Karpas-422 (cell line): ENCODE data around the gene ALPI. TPM values are rescaled to one million over a fixed set of nuclear protein-coding genes. Genes with fewer than 3 reads are reported as not detected.

Experiments
- DNase-seq: peaks from one replicate; pipeline ENCODE4 v3.0.0-alpha.2; 2015
- H2AFZ ChIP-seq: fragments of 200-600 bp; sonication (generic); 2 replicates; pipeline ENCODE4 v1.6.1; 2014; ENCODE audit warnings: antibody characterized with exemption, low read length, mixed read lengths
- H3K27ac ChIP-seq: fragments of 200-600 bp; sonication (generic); 2 replicates; pipeline ENCODE4 v1.5.1; 2014; ENCODE audit warnings: mild to moderate bottlenecking, low read length, moderate library complexity
- H3K27me3 ChIP-seq: fragments of 200-600 bp; sonication (generic); 2 replicates; pipeline ENCODE4 v1.6.1; 2014; ENCODE audit warnings: low read length, mixed read lengths
- H3K36me3 ChIP-seq: fragments of 200-600 bp; sonication (generic); 2 replicates; pipeline ENCODE4 v1.6.1; 2014; ENCODE audit warnings: low read length, mixed read lengths; ENCODE audit not compliant: insufficient read depth
- H3K4me1 ChIP-seq: fragments of 200-600 bp; sonication (generic); 2 replicates; pipeline ENCODE4 v1.6.1; 2014; ENCODE audit warnings: mild to moderate bottlenecking, low read length, mixed read lengths
- H3K4me2 ChIP-seq: fragments of 200-600 bp; sonication (generic); 2 replicates; pipeline ENCODE4 v1.6.1; 2014; ENCODE audit warnings: low read length, low read depth, mild to moderate bottlenecking; ENCODE audit not compliant: poor library complexity, severe bottlenecking
- H3K4me3 ChIP-seq: fragments of 200-600 bp; sonication (generic); 2 replicates; pipeline ENCODE4 v1.5.1; 2014; ENCODE audit warnings: mild to moderate bottlenecking, antibody characterized with exemption, low read length, mixed read lengths
- H3K79me2 ChIP-seq: fragments of 200-600 bp; sonication (generic); 2 replicates; pipeline ENCODE4 v1.6.1; 2014; ENCODE audit warnings: mild to moderate bottlenecking, low read length, mixed read lengths
- H3K9ac ChIP-seq: fragments of 200-600 bp; sonication (generic); 2 replicates; pipeline ENCODE4 v1.6.0; 2014; ENCODE audit warnings: low read length
- H3K9me2 ChIP-seq: fragments of 200-600 bp; sonication (generic), shearing (Covaris generic); replicated peaks from 2 replicates; pipeline ENCODE4 v1.6.0; 2014; ENCODE audit warnings: mild to moderate bottlenecking, low read length, moderate library complexity; ENCODE audit not compliant: insufficient read depth
- H3K9me3 ChIP-seq: fragments of 300-700, 200-600 bp; sonication (generic); 2 replicates; pipeline ENCODE4 v1.6.1; 2014; ENCODE audit warnings: low read length, mixed read lengths
- H4K20me1 ChIP-seq: fragments of 200-600 bp; sonication (generic); 2 replicates; pipeline ENCODE4 v1.6.1; 2014; ENCODE audit warnings: mild to moderate bottlenecking, antibody characterized with exemption, low read length, low read depth; ENCODE audit not compliant: insufficient read depth
- total RNA-seq: library from RNA; depleted of rRNA; stranded (reverse); fragments of >200 nt; shearing (Covaris generic); gene quantifications from 2 replicates; pipeline ENCODE4 v1.2.3, GENCODE V29; 2014; ENCODE audit warnings: low replicate concordance

ALPI gene
- total RNA-seq, 1 experiment from 2014 or later = not detected

DNA sequence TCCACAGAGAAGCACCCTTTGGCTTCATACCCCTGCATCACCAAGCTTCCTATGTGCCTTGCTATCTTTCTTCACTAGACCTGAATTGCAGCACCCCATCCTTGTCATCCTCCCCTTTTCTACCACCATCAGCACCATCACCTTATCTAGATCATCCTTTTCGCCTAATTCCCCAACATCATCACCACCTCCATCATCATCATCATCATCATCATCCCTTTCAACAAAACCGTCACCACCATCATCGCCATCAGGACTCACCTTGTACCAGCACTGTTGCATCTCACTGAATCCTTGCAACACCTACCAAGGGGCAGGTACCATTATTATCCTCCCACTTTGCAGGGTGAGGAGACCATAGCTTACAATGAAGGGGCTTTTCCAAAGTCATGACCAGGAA lies 42.5 kb downstream of the ALPI start:
- H3K4me2 ChIP-seq = no peak overlapping the region
- no peak overlapping the region for H3K4me3 ChIP-seq
- H2AFZ ChIP-seq = no peak overlapping the region
- no peaks in the 10 kb centered on the region for H3K27me3 ChIP-seq
- H3K79me2 ChIP-seq = no peaks in the 10 kb centered on the region
- H4K20me1 ChIP-seq = no peaks in the 10 kb centered on the region
- peaks cover 7% of the 10 kb centered on the region for H3K4me1 ChIP-seq
- DNase-seq = no peak
- H3K36me3 ChIP-seq = no peaks in the 10 kb centered on the region
- H3K9me2 ChIP-seq = no peaks in the 10 kb centered on the region
- no peaks in the 10 kb centered on the region for H3K9me3 ChIP-seq
- no peak overlapping the region for H3K9ac ChIP-seq
- no peak overlapping the region for H3K27ac ChIP-seq

DNA sequence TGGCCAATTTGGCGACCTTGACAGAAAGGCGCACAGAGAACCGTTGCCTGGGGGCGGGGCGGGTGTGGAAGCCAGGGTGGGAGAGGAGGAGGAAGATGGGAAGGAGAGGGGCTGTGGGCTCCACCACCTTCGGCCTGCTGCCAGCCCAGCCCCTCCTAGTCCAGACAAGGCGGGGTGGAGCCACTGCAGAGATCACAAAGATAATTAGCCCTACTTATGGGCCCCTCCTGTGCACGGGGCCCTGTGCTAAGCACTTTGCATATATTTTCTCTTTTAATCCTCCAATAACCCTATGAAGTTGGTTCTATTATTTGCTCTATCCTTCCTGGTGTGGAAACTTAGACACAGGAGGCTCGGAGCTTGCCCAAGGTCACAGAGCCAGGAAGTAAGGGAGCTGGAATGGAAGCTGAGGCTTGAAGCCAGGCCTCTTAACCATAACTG lies 45.4 kb downstream of the ALPI start:
- Histone ChIP-seq H3K9ac (no peak overlapping the region), H2AFZ (no peak overlapping the region), H3K27ac (no peak overlapping the region), H3K79me2 (no peaks in the 10 kb centered on the region), H3K4me3 (no peak overlapping the region), H3K4me2 (no peak overlapping the region), H3K9me3 (no peaks in the 10 kb centered on the region), H3K9me2 (no peaks in the 10 kb centered on the region), H4K20me1 (no peaks in the 10 kb centered on the region), H3K4me1 (peaks cover 3% of the 10 kb centered on the region; the same call in 1 of the 2 replicates), H3K36me3 (no peaks in the 10 kb centered on the region), H3K27me3 (no peaks in the 10 kb centered on the region)
- DNase-seq = no peak

DNA sequence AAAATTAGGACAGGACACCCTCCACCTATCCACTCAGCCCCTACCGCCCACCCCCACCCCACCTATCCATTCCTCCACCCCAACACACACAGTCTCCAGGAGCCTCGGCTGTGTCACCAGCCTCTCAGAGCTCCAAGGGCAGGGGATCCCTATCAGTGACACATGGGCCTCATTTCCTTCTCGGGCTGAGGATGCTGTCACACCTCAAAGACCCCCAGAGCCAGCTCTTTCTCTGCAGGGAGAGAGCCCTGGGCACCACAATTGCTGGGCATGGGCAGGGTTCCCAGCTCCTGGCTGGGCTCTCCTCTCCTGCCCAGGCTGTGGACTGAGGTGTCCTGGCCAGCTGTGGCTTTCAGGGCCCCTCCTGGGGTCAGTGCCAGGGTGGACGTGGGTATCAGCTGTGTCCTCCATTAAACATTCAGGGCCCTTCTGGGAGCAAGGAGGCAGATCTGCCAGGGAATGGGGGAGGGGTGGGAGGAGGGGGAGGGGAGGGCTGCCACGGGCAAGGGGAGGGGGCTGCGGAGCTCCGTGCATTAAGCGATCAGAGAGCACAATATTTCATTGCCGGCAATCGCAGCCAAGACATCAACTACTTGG lies 45.9 kb downstream of the ALPI start:
- Histone ChIP-seq H3K4me3 (no peak overlapping the region), H3K27me3 (no peaks in the 10 kb centered on the region), H3K36me3 (no peaks in the 10 kb centered on the region), H3K9ac (no peak overlapping the region), H4K20me1 (no peaks in the 10 kb centered on the region), H3K9me2 (no peaks in the 10 kb centered on the region), H3K9me3 (no peaks in the 10 kb centered on the region), H3K27ac (no peak overlapping the region), H3K4me2 (no peak overlapping the region), H3K4me1 (peaks cover 3% of the 10 kb centered on the region; the same call in 1 of the 2 replicates), H2AFZ (no peak overlapping the region), H3K79me2 (no peaks in the 10 kb centered on the region)
- no peak for DNase-seq

DNA sequence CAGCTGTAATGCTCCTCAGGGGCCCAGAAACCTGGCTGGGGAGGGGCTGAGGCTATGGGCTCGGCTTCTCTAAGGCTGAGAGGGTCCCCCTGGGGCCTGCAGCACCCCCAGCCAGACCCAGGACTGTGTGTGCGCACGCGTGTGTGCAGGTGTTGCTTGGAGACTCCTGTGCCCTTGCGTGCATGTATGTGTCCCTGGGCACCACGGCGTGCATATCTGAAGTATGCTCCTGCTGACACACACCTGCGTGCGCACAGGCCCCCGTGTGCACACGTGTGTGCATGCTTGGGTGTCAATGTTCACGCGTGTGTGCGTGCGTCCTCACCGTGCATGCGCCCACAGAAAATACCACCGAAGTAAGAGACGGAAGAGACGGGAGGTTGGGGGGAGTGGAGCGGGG lies 46.6 kb downstream of the ALPI start:
- Histone ChIP-seq H3K4me2 (no peak overlapping the region), H3K9ac (no peak overlapping the region), H3K4me3 (no peak overlapping the region), H3K27me3 (no peaks in the 10 kb centered on the region), H3K36me3 (no peaks in the 10 kb centered on the region), H4K20me1 (no peaks in the 10 kb centered on the region), H3K27ac (no peak overlapping the region), H3K79me2 (no peaks in the 10 kb centered on the region), H2AFZ (no peak overlapping the region), H3K9me2 (no peaks in the 10 kb centered on the region), H3K4me1 (peaks cover 3% of the 10 kb centered on the region; the same call in 1 of the 2 replicates), H3K9me3 (no peaks in the 10 kb centered on the region)
- DNase-seq = no peak

DNA sequence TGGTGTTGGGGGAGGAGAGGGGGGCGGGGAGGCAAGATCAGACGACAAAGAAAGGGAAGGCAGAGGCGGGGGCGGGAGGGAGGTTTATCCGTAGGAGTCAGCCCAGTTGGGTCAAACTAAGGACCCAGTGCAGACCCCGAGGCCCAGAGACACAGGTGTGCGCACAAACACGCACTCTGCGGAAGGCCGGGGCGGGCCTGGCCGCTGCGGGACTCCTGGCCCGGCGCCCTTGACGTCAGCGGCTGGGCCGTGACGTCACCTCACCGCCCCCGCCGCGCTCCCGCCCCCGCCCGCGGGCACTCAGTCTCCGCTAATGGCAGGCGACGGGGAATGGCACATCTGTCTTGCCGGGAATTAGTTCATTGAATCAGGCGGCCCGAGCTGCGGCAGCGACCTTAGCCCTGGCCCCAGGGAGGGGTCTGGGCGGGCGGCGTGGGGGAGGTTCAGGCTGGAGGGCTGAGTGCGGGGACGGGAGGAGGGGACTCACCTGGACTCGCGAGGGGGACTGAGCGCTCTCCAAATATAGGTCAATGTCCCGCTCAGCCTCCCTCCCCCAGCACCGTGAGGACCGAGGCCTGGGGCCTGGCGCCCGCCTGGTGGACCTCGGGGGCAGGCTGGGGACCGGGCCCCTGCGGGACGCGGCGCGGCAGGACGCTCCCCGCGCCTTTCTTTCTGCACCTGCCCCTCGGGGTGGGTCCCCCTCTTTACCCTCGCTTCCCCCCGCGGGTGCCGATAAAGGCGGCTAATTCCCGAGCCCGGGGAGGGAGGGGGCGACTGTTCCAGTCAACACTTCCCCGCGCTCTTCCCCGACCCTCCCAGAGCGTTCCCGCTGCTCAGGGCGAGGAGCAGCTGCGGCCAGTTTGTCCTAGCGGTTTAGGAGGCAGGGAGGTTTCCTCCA lies 47.2 kb downstream of the ALPI start:
- H3K4me2 ChIP-seq = no peak overlapping the region
- no peak overlapping the region for H3K27ac ChIP-seq
- no peak overlapping the region for H3K4me3 ChIP-seq
- no peak overlapping the region for H3K9ac ChIP-seq
- H3K36me3 ChIP-seq = no peaks in the 10 kb centered on the region
- no peaks in the 10 kb centered on the region for H3K27me3 ChIP-seq
- H3K9me3 ChIP-seq = no peaks in the 10 kb centered on the region
- no peaks in the 10 kb centered on the region for H3K79me2 ChIP-seq
- no peaks in the 10 kb centered on the region for H3K9me2 ChIP-seq
- H3K4me1 ChIP-seq = peaks cover 3% of the 10 kb centered on the region; the same call in 1 of the 2 replicates
- no peaks in the 10 kb centered on the region for H4K20me1 ChIP-seq
- no peak for DNase-seq
- no peak overlapping the region for H2AFZ ChIP-seq

DNA sequence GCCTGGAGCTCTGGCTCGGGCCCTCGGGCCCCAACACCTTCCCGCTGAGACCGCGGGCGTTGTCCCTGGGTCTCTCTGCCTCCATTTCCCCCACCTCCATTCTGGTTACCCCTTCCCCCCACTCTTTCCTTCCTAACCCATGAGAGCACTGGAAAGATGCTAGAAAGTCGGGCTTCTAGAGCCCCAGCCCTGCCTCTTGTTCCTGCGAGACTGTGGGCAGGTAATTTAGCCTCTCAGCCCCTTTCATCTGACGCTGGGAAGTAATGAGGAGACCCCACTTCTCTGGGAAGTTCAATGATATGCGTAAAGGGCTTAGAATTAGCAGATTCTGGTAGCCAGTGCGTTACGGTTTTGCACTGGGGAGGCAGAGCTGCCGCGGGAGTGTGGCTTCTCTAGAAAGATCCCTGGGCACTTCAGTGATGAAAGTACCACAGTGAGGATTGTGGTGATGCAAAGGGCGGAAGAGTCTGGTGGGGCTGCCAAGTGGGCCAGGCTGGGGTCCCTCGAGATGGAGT lies 47.9 kb downstream of the ALPI start:
- no peak overlapping the region for H3K4me2 ChIP-seq
- H3K27me3 ChIP-seq = no peaks in the 10 kb centered on the region
- no peaks in the 10 kb centered on the region for H3K9me3 ChIP-seq
- no peaks in the 10 kb centered on the region for H3K9me2 ChIP-seq
- DNase-seq = no peak
- H3K27ac ChIP-seq = no peak overlapping the region
- H3K4me3 ChIP-seq = no peak overlapping the region
- H3K79me2 ChIP-seq = no peaks in the 10 kb centered on the region
- no peaks in the 10 kb centered on the region for H4K20me1 ChIP-seq
- H3K36me3 ChIP-seq = no peaks in the 10 kb centered on the region
- no peak overlapping the region for H3K9ac ChIP-seq
- H2AFZ ChIP-seq = no peak overlapping the region
- peaks cover 3% of the 10 kb centered on the region; the same call in 1 of the 2 replicates for H3K4me1 ChIP-seq

DNA sequence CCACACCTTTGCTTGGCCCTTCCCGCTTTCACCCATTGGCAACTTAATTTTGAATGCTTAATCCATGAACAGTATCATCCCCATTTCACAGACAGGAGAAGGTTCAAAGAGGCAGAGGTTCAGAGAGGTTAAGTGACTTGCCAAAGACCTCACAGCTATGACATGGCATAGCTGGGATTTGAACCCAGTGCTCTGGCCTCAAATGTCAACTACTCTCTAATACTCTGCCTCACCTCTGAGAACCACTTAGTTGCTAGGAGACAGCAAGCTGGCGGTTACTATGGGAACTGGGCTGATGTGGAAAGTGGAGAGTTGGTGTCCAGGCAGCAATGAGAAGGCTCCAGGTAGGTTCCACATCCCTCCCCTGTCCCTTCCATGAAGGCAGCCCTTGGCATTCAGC lies 48.5 kb downstream of the ALPI start:
- Histone ChIP-seq H3K9me2 (no peaks in the 10 kb centered on the region), H3K27ac (no peak overlapping the region), H3K27me3 (no peaks in the 10 kb centered on the region), H3K79me2 (no peaks in the 10 kb centered on the region), H3K9me3 (no peaks in the 10 kb centered on the region), H2AFZ (no peak overlapping the region), H3K36me3 (no peaks in the 10 kb centered on the region), H3K4me1 (peaks cover 3% of the 10 kb centered on the region; the same call in 1 of the 2 replicates), H3K9ac (no peak overlapping the region), H3K4me3 (no peak overlapping the region), H4K20me1 (no peaks in the 10 kb centered on the region), H3K4me2 (no peak overlapping the region)
- DNase-seq = peak; percentile 59

DNA sequence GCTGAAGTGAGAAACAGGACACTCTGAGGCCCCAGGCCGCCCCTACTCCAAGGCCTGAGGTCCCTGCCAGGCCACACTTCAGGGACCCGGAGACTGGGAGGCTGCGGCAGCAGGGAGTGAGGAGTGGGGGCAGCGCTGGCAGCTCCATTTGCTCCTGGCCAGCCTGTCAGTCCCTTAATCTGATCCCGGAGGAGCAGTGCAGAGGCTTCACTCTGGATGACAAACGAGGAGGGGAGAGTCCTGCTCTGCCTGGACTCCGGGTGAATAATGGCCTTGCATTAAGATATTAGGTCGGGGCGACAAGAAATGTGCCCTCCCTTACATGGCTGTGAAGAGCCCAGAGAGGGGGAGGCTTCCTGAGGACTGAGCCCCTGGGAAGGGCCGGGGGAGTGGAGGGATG lies 49.9 kb downstream of the ALPI start:
- H3K27me3 ChIP-seq = no peaks in the 10 kb centered on the region
- DNase-seq = no peak
- no peaks in the 10 kb centered on the region for H4K20me1 ChIP-seq
- no peak overlapping the region for H2AFZ ChIP-seq
- H3K9me2 ChIP-seq = no peaks in the 10 kb centered on the region
- no peak overlapping the region for H3K27ac ChIP-seq
- H3K9me3 ChIP-seq = no peaks in the 10 kb centered on the region
- H3K79me2 ChIP-seq = no peaks in the 10 kb centered on the region
- H3K4me1 ChIP-seq = peaks cover 3% of the 10 kb centered on the region; the same call in 1 of the 2 replicates
- no peak overlapping the region for H3K4me2 ChIP-seq
- H3K4me3 ChIP-seq = no peak overlapping the region
- no peaks in the 10 kb centered on the region for H3K36me3 ChIP-seq
- no peak overlapping the region for H3K9ac ChIP-seq
